Adrenal gland (tissue), 12 donors: ENCODE measurements around the gene MEIOB. TPM values are rescaled to one million over a fixed set of nuclear protein-coding genes. Genes with fewer than 3 reads are reported as not detected.

ENCODE experiments used
- DNase-seq, 7 donors: peaks; one replicate each; pipeline ENCODE4 v3.0.0-alpha.2; 2019 to 2020
- H3K27ac ChIP-seq, 5 donors: fragments of 200-600 bp; sonication (generic) in 4 of 5; 1 replicate in 3 of 5; 2 replicates in 2 of 5; pipeline versions ENCODE4 v1.5.1 to v1.8.0; 2016 to 2020; ENCODE audit warnings: mild to moderate bottlenecking in 1 of 5
- H3K27me3 ChIP-seq: fragments of 200-600 bp; 2 replicates; pipeline ENCODE4 v1.8.0; 2021
- H3K36me3 ChIP-seq, 2 donors: fragments of 200-600 bp; replicated peaks in 1 of 2; 1 replicate in 1 of 2; 2 replicates in 1 of 2; pipeline versions ENCODE4 v1.5.1 to v1.8.0; 2018 to 2022
- H3K4me1 ChIP-seq, 2 donors: fragments of 200-600 bp; replicated peaks in 1 of 2; 1 replicate in 1 of 2; 2 replicates in 1 of 2; pipeline versions ENCODE4 v1.5.1 to v1.8.0; 2018 to 2021
- H3K4me3 ChIP-seq, 4 donors: fragments of 200-600 bp; sonication (generic) in 3 of 4; one replicate each; pipeline ENCODE4 v1.5.1; 2016 to 2018
- H3K9me3 ChIP-seq, 3 donors: fragments of 200-600 bp; sonication (generic) in 1 of 3; replicated peaks in 1 of 3; 1 replicate in 2 of 3; 2 replicates in 1 of 3; pipeline versions ENCODE4 v1.5.1 to v1.8.0; 2016 to 2021
- CTCF ChIP-seq, 6 experiments: fragments of 450-650 bp in 4 of 6; fragments of 200-600 bp in 2 of 6; sonication (generic) in 1 of 6; IDR thresholded peaks; 1 replicate in 5 of 6; 2 replicates in 1 of 6; pipeline versions ENCODE4 v1.5.1 to v1.8.0; 2016 to 2021; ENCODE audit warnings: antibody characterized with exemption in 6 of 6, mild to moderate bottlenecking in 2 of 6, moderate library complexity in 1 of 6
- POLR2A ChIP-seq, 2 donors: fragments of 450-650 bp; IDR thresholded peaks; one replicate each; pipeline ENCODE4 v1.6.1; 2017; ENCODE audit warnings: antibody characterized with exemption in 2 of 2, mild to moderate bottlenecking in 2 of 2, moderate library complexity in 1 of 2
- WGBS, 4 donors: extraction: QIAGEN DNeasy Blood & Tissue Kit in 2 of 4; methylation state at CpG; one replicate each; pipeline versions ENCODE4 v1.1.5 to v1.1.7; 2013 to 2017; 5-methylcytosine and 5-hydroxymethylcytosine counted together
- intact Hi-C, 2 donors: fragments of 100-400 bp; cut with DNase I; formaldehyde crosslinking; loops; one replicate each; pipeline versions ENCODE4 v1.14.1 to v1.15.0; 2022 to 2023
- polyA plus RNA-seq, 3 donors: library from polyadenylated mRNA; stranded (reverse); fragments of 200-250 nt in 2 of 3; fragments of 350-450 nt in 1 of 3; fragmentation: Illumina TruSeq in 1 of 3; extraction: RNeasy Lipid Tissue Mini Kit (QIAGEN cat#74804) in 1 of 3; gene quantifications; one replicate each; pipeline ENCODE4 v1.2.3, GENCODE V29; 2013 to 2014
- total RNA-seq, 9 donors: library from RNA; depleted of rRNA in 4 of 9; stranded (reverse); fragments of >200 nt in 4 of 9; fragments of 120-200 nt in 1 of 9; fragmentation: NEBNext Ultra II Directional in 1 of 9; extraction: Animal tissue kit (Norgen Biotek cat#: 25700) in 1 of 9; gene quantifications; one replicate each; pipeline versions ENCODE4 v1.1.0 to v1.2.4, GENCODE V29; 2013 to 2023
- donor health status: healthy with polysubstance abuse.
- donor health status: Bipolar disorder and iron deficiency.
- donor health status: DM: yes; HTN: yes; CAD: no.
- donor health status: DM: no; HTN: no; CAD: no.
- donor health status: DM: no; HTN: no; CAD: no.
- donor health status: DM: yes; HTN: yes; CAD: no.

Gene MEIOB
- total and polyA plus RNA-seq, 12 donors, result 0.23 TPM; not detected in 11

GRCh38 chr16:1825381-1825863, 46.5 kb downstream of the MEIOB start:
- Histone ChIP-seq H3K4me1 (peaks cover 40 to 58% of the 10 kb centered on the region in 2 donors), H3K27ac (peak overlapping the region; percentile 35 to 98 (median 86)), H3K9me3 (no peaks in the 10 kb centered on the region), H3K36me3 (peaks cover 0 to 23% of the 10 kb centered on the region in 2 donors), H3K4me3 (peak overlapping the region in 2 of 4 donors; percentile 30 to 97), H3K27me3 (no peaks in the 10 kb centered on the region)
- TF ChIP-seq POLR2A (IDR thresholded peaks at IDR 0.05) (peak in 1 of 2 donors; percentile 50), CTCF (IDR thresholded peaks at IDR 0.05) (no peak)
- WGBS, 4 donors, result 35 to 56% (median 44%) methylated on average over 7 to 15 of the region's 15 CpGs
- peak; percentile 55 to 88 (median 78) for DNase-seq
- intact Hi-C loops, result loop anchor here in 1 of 2 donors (5.0 kb wide), 1 partner anchor 53 kb away; the partner anchor contains the start of genes EME2, MRPS34 and NME3

DNA sequence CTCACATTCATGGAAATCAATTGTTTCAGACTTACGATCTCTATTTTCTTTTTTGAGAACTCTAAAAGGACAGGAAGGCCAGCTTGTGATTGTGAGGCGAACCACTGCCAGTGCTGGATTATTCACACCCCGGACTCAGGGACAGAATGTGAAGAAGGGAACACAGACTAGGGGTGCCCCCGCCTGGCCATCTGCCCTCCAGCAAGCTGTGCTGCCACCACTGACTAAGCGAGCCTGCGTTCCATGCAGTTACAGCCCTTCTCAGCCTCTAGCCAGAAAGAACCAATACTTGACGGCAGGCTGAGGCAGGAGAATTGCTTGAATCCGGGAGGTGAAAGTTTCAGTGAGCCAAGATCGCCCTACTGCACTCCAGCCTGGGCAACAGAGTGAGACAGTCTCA, 48.1 kb downstream of the MEIOB start:
- WGBS, 4 donors, result 32 to 41% (median 36%) methylated on average over 7 to 9 of the region's 9 CpGs
- no peaks in the 10 kb centered on the region for H3K27me3 ChIP-seq
- H3K36me3 ChIP-seq, result peaks cover 0 to 38% of the 10 kb centered on the region in 2 donors
- no peak overlapping the region for H3K4me3 ChIP-seq
- TF ChIP-seq CTCF (IDR thresholded peaks at IDR 0.05) (peak in 5 of 6 experiments; percentile 28 to 42 (median 37)), POLR2A (IDR thresholded peaks at IDR 0.05) (peak in 1 of 2 donors; percentile 55)
- peak overlapping the region in 4 of 5 donors; percentile 72 to 98 (median 87) for H3K27ac ChIP-seq
- H3K4me1 ChIP-seq, result peaks cover 31 to 42% of the 10 kb centered on the region in 2 donors
- intact Hi-C loops, result no loop called here
- no peaks in the 10 kb centered on the region for H3K9me3 ChIP-seq
- DNase-seq, result peak; percentile 82 to 94 (median 93)

DNA sequence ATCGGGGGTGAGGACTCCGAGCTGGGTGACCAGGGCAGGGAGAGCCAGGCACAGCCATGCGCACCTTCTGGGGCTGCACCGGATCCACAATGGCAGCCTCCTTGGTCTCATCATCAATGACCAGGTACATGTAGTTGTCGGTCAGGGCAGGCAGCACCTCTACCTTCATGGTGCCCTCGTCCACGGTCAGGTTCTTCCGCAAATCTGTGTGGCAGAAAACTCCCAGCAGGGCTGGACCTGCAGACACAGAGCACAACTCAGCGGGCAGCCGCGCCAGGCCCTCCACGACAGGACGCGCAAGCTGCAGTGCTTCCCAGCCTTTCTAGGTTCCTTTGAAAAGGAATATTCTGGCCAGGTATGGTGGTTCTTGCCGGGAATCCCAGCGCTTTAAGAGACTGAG, 49.2 kb downstream of the MEIOB start:
- Histone ChIP-seq H3K36me3 (peaks cover 0 to 48% of the 10 kb centered on the region in 2 donors), H3K27me3 (no peaks in the 10 kb centered on the region), H3K27ac (peak overlapping the region in 1 of 5 donors; percentile 22), H3K9me3 (no peaks in the 10 kb centered on the region), H3K4me3 (no peak overlapping the region), H3K4me1 (peaks cover 21 to 31% of the 10 kb centered on the region in 2 donors)
- intact Hi-C loops, result no loop called here
- WGBS, 4 donors, result 88 to 95% (median 93%) methylated on average over 14 to 16 of the region's 16 CpGs
- peak in 2 of 7 donors; percentile 23 to 50 for DNase-seq
- TF ChIP-seq POLR2A (IDR thresholded peaks at IDR 0.05) (no peak), CTCF (IDR thresholded peaks at IDR 0.05) (no peak)

- intact Hi-C loops, result no loop called here
- no peak for TF ChIP-seq CTCF (IDR thresholded peaks at IDR 0.05)
- no peak for TF ChIP-seq POLR2A (IDR thresholded peaks at IDR 0.05)
- H3K27me3 ChIP-seq, result no peaks in the 10 kb centered on the region
- WGBS, 4 donors, result 88 to 91% (median 88%) methylated on average over 13 to 24 of the region's 24 CpGs
- H3K4me3 ChIP-seq, result no peak overlapping the region
- H3K36me3 ChIP-seq, result peaks cover 0 to 55% of the 10 kb centered on the region in 2 donors
- DNase-seq, result peak in 1 of 7 donors; percentile 25
- peaks cover 18 to 27% of the 10 kb centered on the region in 2 donors for H3K4me1 ChIP-seq
- peak overlapping the region in 1 of 5 donors; percentile 22 for H3K27ac ChIP-seq
- no peaks in the 10 kb centered on the region for H3K9me3 ChIP-seq
Measured at GRCh38 chr16:1821861-1822611, 49.9 kb downstream of the MEIOB start.
